Activated effector memory CD4-positive, alpha-beta T cell treated with anti-CD3 and anti-CD28 coated beads, Interleukin-2, amount 50 U/mL, for 16 hours (primary cell): ENCODE results near the gene ATXN1.

Experiments used
- DNase-seq: peaks from one replicate; pipeline ENCODE4 v3.0.0-alpha.2; 2020

Gene ATXN1

GRCh38 chr6:16372029-16372776 is 389.1 kb downstream of the ATXN1 start:
- DNase-seq, result no peak

GRCh38 chr6:16371401-16371800 is 389.9 kb downstream of the ATXN1 start:
- no peak for DNase-seq

GRCh38 chr6:16370943-16371342 is 390.3 kb downstream of the ATXN1 start:
- no peak for DNase-seq

- no peak for DNase-seq
Observed at GRCh38 chr6:16369989-16370388, 391.3 kb downstream of the ATXN1 start.

GRCh38 chr6:16369140-16369745 is 392.0 kb downstream of the ATXN1 start:
- no peak for DNase-seq

- DNase-seq, result no peak
Observed at GRCh38 chr6:16367571-16367970, 393.7 kb downstream of the ATXN1 start.

GRCh38 chr6:16363749-16364148 is 397.5 kb downstream of the ATXN1 start:
- DNase-seq, result no peak

GRCh38 chr6:16362819-16363589 is 398.3 kb downstream of the ATXN1 start:
- DNase-seq, result no peak

GRCh38 chr6:16362296-16362695 is 399.0 kb downstream of the ATXN1 start:
- DNase-seq, result no peak

GRCh38 chr6:16361861-16362260 is 399.4 kb downstream of the ATXN1 start:
- DNase-seq, result no peak

- no peak for DNase-seq
Observed at GRCh38 chr6:16361121-16361520, 400.1 kb downstream of the ATXN1 start.

- no peak for DNase-seq
Observed at GRCh38 chr6:16360365-16360764, 400.9 kb downstream of the ATXN1 start.

GRCh38 chr6:16359563-16359962 is 401.7 kb downstream of the ATXN1 start:
- DNase-seq, result no peak

- no peak for DNase-seq
Observed at GRCh38 chr6:16358531-16359138, 402.6 kb downstream of the ATXN1 start.

- no peak for DNase-seq
Observed at GRCh38 chr6:16355699-16356446, 405.4 kb downstream of the ATXN1 start.

GRCh38 chr6:16355238-16355637 is 406.0 kb downstream of the ATXN1 start:
- no peak for DNase-seq

GRCh38 chr6:16354692-16355091 is 406.6 kb downstream of the ATXN1 start:
- DNase-seq, result no peak

GRCh38 chr6:16352821-16353438 is 408.3 kb downstream of the ATXN1 start:
- DNase-seq, result no peak

GRCh38 chr6:16352258-16352635 is 409.0 kb downstream of the ATXN1 start:
- DNase-seq, result no peak

- DNase-seq, result no peak
Observed at GRCh38 chr6:16349544-16349943, 411.7 kb downstream of the ATXN1 start.

- DNase-seq, result no peak
Observed at GRCh38 chr6:16346831-16347230, 414.4 kb downstream of the ATXN1 start.
